GM10847 (cell line): ENCODE data around the gene CASP9.

Source experiments
- POLR2A ChIP-seq: IDR thresholded peaks from 2 replicates; pipeline ENCODE4 v1.6.1; 2011; ENCODE audit not compliant: insufficient read length; ENCODE audit errors: extremely low read depth

Gene CASP9

DNA sequence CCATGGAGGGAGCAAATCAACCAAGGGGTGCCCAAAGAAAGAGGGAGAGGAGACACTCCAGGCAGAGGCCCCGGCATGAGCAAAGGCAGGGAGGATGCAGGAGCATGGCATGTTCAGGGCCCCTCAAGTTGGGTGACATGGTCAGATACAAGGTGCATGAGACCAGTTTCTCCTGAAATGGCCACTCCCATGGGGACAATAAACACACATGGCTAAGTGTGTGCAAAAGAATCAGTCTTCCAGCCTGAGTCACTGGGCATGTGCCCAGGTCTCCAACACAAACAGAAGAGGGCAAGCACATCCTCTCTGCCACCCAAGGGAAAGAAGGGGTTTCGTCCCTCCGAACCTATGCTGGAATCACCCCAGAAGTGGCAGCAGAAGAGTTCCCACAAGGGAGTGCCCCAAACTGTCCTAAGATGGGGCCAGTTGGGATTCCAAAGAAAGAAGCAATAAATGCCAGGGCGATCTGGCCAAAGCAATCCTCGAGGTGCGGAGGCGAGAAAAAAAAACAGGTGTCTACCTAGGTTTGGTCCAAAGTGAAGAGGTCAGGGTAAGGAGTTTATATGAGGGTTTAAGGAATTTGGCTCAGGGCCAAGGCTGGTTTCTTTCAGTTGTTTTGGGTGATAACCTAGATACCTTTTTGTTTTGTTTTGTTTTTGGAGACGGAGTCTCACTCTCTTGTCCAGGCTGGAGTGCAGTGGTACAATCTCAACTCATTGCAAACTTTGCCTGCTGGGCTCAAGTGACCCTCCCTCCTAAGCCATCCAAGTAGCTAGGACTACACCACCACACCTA, 13.2 kb downstream of the CASP9 start:
- TF ChIP-seq POLR2A, result no peak

DNA sequence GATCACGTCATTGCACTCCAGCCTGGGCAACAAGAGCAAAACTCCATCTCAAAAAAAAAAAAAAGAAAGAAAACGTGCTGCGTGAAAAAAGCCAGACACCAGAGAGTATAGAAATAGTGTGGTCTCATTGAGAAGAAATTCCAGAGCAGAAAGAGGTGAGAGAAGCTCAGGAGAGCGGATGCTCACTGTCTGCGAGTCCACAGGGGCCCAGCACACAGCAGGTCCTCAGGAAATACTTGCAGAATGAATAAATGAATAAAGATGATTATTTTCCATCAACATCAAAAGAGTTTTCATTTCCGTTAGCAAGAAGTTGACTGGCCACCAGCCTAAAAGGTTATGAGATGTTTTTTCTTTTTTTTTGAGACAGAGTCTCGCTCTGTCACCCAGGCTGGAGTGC, 14.4 kb downstream of the CASP9 start:
- no peak for TF ChIP-seq POLR2A

DNA sequence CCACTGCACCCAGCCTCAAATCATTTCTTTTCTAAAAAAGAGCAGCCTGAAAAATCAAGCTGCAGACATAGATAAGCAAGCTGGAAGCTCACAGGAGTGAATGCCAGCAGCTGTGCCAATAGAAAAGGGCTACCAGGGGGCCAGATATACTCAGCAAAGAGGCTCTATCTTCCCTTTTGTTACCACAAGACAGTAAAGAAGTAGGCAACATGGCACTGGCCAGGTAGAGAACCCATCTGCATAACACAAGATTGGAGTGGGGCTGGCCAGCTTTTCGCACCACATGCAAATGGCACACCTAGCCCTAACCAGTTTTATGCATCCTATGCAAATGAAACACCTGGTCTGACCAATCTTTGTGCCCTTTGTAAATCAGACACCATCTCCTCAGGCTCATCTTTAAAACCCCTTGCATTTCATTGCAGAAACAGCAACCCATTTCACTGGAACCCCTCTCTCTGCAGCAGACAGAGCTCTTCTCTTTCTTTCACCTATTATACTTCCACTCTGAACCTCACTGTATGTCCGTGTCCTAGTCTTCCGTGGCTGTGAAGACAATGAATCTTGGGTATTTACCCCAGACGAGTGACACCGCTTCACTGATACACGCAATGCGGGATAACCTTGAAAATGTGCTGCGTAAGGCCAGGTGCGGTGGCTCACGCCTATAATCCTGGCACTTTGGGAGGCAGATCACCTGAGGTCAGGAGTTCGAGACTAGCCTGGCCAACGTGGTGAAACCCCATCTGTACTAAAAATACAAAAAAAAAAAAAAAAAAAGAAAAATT, 15.1 kb downstream of the CASP9 start:
- TF ChIP-seq POLR2A, result no peak

DNA sequence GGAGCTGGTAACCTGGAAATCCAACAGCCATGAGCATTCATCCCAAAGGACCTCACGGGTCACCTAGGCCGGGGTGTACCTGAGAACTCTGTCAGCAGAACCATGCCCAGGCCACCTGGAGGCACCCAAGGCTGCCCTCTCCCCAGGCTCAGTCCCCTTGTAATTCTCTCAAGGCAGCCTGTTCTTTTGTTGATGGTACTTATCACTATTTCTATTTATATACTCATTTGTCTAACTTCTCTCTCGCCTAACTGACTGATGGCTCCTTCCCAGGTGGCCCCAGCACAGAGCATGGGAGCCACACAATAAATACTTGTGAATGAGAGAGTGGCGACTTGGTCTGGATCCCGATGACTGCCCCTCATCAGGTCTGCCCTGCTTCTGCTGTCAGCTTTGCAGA, 16.7 kb downstream of the CASP9 start:
- no peak for TF ChIP-seq POLR2A

DNA sequence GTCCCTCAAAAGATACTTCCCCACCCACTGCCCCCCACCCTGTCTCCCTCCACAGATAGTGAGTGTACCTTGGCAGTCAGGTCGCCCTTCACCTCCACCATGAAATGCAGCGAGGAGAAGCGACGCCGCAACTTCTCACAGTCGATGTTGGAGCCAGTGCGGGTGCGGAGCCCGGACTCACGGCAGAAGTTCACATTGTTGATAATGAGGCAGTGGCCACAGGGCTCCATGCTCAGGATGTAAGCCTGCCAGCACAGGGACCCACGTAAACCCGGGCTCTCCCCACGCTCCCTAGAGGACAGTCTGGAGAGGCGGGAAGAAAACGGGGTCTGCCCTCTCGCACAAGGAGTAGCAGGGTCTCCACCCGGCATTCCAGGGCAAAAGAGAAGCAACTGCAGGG, 17.2 kb downstream of the CASP9 start:
- TF ChIP-seq POLR2A, result no peak

DNA sequence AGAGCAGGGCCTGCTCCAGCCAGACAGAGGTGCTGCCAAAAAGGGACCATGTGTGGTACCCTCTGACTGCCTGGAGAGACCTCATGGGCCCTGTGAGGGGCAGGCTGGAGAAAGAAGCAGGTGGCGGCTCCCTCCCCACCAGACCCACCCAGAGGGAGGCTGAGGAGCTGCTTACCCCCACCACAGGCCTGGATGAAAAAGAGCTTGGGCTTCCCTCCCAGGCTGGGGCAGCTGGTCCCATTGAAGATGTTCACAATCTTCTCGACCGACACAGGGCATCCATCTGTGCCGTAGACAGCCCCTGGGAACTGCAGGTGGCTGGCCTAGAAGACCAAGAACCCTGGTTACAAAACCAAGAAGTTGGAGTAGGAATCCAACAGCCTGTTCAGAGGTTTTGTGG, 19.6 kb downstream of the CASP9 start:
- TF ChIP-seq POLR2A, result no peak

DNA sequence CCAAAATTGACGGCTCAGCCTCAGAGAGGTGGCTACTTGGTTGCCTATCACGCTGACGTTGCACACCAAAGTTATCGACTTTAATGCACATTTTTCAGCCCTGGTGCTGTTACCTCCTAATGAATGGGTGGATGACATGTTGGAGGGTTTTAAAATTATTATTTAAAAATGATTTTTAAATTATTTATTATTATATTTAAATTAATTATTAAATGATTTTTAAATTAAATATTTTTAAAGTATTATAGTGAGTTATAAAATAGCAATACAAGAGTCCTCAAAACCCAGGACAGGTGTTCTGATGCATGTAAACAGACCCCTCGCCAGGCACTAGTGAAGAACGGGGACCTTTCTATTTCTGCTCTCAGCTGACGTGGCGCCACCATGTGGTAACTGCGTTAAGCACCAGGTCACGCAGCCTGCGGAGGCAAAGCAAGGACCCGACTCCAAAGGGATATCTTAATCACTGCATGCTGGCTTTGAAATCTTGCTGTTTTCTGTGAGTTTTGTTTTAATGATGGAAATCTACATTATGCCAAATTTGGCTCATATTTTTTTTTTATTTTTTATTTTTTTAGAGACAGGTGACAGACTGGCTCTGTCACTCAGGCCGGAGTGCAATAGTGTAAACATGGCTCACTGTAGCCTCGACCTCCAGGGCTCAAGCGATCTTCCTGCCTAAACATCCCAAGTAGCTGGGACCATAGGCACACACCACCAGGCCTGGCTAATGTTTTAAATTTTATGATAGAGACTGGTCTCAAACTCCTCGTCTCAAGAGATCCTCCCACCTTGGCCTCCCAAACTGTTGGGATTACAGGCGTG, 22.6 kb downstream of the CASP9 start:
- no peak for TF ChIP-seq POLR2A

DNA sequence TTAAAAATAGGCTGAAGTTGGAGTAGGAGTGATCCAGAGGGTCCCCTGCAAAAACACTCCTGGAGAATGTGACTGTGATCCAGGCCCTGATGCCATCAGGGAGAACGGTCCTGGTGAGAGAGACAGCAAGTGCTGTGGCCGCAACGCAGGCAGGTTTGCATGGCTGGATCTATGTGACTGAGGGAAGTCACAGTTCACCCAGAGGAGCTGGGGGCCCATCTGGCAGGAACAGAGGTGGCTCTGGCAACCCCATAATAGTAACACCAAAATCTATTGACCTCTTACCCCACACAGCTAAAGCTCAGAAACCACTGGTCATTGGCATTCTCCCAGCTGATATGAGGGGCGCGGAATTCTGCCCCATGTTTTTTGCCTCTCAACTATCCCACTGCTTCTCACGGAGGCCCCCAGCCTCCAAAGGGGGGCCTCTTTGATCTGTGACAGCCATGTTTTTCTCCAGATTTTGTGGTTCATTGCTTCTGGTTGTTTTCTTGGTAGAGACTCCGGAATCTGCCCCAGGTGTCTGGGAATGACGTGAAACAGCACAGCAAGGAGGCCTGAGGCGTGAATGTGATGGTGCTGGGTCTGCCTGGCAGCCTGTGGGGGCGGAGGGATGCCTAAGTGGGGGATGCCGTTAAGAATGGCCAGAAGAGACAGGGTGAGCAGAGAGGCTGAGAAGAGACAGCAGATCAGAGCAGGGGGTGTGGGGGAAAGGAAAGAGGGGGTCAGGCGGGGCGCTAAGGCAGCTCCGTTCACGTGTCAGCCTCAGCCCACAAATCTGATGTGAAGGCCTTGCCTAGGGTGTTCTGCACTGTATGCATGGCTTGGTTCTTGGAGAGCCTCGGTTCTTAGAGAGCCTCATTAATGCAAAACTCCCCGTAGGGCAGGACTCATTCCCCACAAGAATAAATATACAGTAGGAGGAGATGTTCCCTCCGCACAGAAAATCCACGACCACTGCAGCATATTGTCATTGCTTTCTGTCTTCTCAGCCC, 23.5 kb downstream of the CASP9 start:
- TF ChIP-seq POLR2A, result no peak

DNA sequence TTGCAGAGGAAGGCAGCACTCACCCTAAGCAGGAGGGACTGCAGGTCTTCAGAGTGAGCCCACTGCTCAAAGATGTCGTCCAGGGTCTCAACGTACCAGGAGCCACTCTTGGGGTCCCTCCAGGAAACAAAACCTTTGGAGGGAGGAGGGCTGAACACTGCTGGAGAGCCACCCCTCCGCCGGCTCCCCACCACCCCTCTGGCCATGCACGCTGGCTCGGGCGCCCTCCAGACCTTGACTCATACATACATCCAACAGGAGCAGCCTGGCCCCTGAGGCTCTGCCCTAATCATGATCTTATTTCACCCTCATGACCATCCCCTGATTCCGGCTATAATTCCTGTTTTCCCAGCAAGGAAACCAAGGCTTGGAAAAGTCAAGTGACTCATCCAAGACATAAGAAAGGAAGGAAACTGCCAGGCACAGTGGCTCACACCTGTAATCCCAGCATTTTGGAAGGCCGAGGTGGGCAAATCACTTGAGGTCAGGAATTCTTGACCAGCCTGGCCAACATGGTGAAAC, 30.1 kb downstream of the CASP9 start:
- no peak for TF ChIP-seq POLR2A

DNA sequence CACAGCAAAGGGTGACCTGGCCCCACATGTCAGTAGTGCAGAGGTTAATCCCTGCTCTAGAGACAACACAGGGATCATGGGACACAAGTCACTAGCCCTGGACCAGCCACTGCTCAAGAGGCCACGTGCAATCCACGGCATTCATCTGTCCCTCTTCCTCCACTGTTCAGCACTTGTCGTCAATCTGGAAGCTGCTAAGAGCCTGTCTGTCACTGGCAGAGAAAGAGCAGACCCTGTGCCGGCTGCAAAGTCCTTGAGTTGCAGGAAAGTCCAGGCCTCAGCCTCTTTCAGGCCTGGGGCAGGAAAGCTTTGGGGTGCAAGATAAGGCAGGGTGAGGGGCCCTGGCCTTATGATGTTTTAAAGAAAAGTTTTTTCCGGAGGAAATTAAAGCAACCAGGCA, 31.4 kb downstream of the CASP9 start:
- no peak for TF ChIP-seq POLR2A

DNA sequence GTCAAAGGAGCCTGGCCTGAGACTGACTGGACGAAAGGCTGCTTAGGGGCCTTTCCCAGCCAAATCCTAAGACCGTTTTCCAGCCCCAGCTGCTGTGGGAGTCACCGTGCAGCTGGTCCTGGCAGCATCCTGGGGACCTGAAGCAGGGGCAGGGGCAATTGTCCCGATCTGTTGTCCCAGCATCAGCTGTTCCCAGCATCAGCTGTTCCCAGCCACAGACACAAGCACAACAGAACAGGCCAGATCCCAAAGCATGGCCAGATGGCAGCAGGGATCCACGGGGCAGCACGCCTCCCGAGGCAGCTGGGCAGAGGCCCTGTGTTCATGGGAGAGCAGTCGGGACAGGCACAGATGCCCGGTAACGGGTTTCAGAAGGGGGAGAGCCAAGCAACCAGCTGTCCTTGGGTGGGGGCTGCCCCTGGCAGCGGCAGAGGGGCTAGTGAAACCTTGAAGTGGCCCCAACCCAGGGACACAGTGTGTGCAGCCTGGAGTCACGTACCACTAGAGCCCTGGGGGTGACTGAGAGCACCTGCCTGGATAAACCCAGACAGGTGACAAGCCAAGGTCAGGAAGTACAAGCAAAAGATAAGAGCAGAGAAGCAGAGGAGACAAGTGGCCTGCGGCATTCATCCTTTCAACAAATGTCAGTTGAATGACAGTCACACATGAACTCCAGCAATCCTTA, 34.8 kb downstream of the CASP9 start:
- no peak for TF ChIP-seq POLR2A

DNA sequence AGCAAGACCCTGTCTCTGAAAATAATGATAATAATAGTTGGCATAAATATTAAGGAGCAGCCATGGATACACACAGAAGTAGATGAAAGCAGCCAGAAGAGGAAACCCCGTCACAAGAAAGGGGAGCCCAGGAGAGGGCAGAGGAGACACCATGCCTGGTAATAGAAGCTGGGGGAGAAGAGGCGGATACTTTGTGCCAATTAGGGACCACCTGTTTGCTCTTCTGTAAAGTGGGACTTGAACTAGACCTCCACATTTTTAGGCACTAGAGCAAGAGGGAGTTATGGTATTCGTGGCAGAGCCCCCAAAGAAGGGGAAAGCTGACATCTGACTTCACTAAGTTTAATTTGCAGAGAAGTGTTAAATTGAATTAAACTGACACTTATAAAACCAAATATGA, 35.6 kb downstream of the CASP9 start:
- TF ChIP-seq POLR2A, result no peak

DNA sequence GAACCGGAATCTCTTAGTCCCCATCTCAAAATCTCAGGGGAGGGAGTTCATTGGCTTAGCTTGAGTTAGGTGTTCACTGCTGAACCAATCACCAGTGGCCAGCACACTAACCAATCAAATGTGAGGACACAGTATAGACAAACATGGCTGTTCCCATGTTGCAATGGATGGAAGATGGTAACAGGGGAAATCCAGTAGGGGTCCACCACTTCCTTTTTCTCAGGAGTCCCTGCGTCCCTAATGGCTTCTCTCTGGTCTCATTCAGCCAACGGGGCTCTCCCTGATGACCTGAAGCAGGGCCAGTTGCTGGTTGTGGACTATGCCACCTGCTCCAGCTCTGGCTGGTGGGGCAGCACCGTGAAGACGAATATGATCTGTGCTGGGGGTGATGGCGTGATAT, 38.4 kb downstream of the CASP9 start:
- TF ChIP-seq POLR2A, result no peak

DNA sequence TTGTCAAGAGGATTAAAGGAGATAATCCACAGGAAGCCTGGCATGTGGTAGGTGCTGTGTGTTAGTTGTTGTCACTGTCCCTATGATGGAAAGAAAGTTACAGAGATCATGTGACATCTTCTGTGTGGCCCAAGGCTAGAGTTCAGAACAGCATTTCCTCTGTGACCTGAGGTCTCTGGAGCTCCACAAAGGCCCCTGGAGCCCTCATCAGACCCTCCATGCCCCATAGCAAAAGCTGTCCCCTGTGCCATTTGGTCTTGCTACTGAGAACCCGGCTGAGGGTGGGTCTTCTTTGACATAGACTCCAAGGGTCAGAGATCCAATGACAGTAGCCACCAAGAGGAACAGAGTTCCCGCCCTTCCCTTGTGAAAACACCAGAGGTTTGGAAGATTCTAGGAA, 40.0 kb downstream of the CASP9 start:
- no peak for TF ChIP-seq POLR2A
